Aorta (tissue), 5 donors: ENCODE data around the gene PILRB. TPM values are rescaled to one million over a fixed set of nuclear protein-coding genes. Genes with fewer than 3 reads are reported as not detected.
"Not testable (repeated sequence)": the region's sequence is repeated elsewhere in the genome, so short reads cannot be mapped to it uniquely, and the experiment has no call there.

ENCODE experiments used
- ATAC-seq: fragments of 200-7000 bp; cut with Tn5 transposase; one replicate; pipeline ENCODE4 v1.9.1; 2022; ENCODE audit warnings: moderate library complexity; ENCODE audit not compliant: low FRiP score
- DNase-seq, 2 donors: peaks; one replicate each; pipeline ENCODE4 v3.0.0-alpha.2; 2020
- H3K27ac ChIP-seq, 2 donors: one replicate each; pipeline ENCODE4 v1.5.1; 2013; ENCODE audit warnings: low read length in 2 of 2, mild to moderate bottlenecking in 2 of 2, moderate library complexity in 2 of 2, control low read depth in 1 of 2, inconsistent platforms in 1 of 2, low read depth in 1 of 2
- H3K27me3 ChIP-seq, 2 donors: one replicate each; pipeline ENCODE4 v1.6.1; 2013; ENCODE audit warnings: control low read depth in 1 of 2, low read length in 1 of 2, mild to moderate bottlenecking in 1 of 2, moderate library complexity in 1 of 2; ENCODE audit not compliant: insufficient read depth in 2 of 2, control insufficient read depth in 1 of 2
- H3K36me3 ChIP-seq, 2 donors: one replicate each; pipeline ENCODE4 v1.6.1; 2013; ENCODE audit warnings: control low read depth in 1 of 2, low read length in 1 of 2, mild to moderate bottlenecking in 1 of 2; ENCODE audit not compliant: insufficient read depth in 2 of 2, control insufficient read depth in 1 of 2
- H3K4me1 ChIP-seq, 2 donors: one replicate each; pipeline ENCODE4 v1.6.1; 2013; ENCODE audit warnings: low read length in 2 of 2, control low read depth in 1 of 2, mild to moderate bottlenecking in 1 of 2, moderate library complexity in 1 of 2; ENCODE audit not compliant: insufficient read depth in 2 of 2, control insufficient read depth in 1 of 2
- H3K4me3 ChIP-seq, 2 donors: one replicate each; pipeline ENCODE4 v1.5.1; 2013; ENCODE audit warnings: low read length in 2 of 2, control low read depth in 1 of 2, mild to moderate bottlenecking in 1 of 2
- H3K9me3 ChIP-seq: one replicate; pipeline ENCODE4 v1.6.1; 2013; ENCODE audit warnings: mild to moderate bottlenecking, low read length; ENCODE audit not compliant: control insufficient read depth
- WGBS, 2 donors: extraction: QIAGEN DNeasy Blood & Tissue Kit; methylation state at CpG; one replicate each; pipeline ENCODE4 v1.1.7; 2013; 5-methylcytosine and 5-hydroxymethylcytosine counted together
- intact Hi-C, 2 donors: fragments of 100-400 bp; cut with DNase I; formaldehyde crosslinking; loops; one replicate each; pipeline versions ENCODE4 v1.14.2 to v1.15.0; 2022
- polyA plus RNA-seq, 2 donors: library from polyadenylated mRNA; stranded (reverse); fragments of 200-250 nt; gene quantifications; one replicate each; pipeline ENCODE4 v1.2.3, GENCODE V29; 2013
- total RNA-seq, 2 donors: library from RNA; stranded (reverse); fragmentation: NEBNext Ultra II Directional; extraction: Animal tissue kit (Norgen Biotek cat#: 25700); gene quantifications; one replicate each; pipeline ENCODE4 v1.2.1, GENCODE V29; 2021
- donor health status: healthy with polysubstance abuse.
- donor health status: Bipolar disorder and iron deficiency.
- donor health status: DM: no; HTN: no; CAD: no.
- donor health status: DM: no; HTN: no; CAD: no.
- donor health status: DM: yes; HTN: yes; CAD: no.

The PILRB gene
- total and polyA plus RNA-seq, 4 donors: 13.9 to 186 (median 40.9) TPM

- Histone ChIP-seq H3K9me3 (no peaks in the 10 kb centered on the region), H3K27ac (no peak overlapping the region), H3K4me3 (no peak overlapping the region), H3K4me1 (no peaks in the 10 kb centered on the region), H3K36me3 (no peaks in the 10 kb centered on the region), H3K27me3 (no peaks in the 10 kb centered on the region)
- DNase-seq (peak in 1 of 2 donors; percentile 30), ATAC-seq (no peak)
- 69 to 73% methylated on average over 6 of the region's 6 CpGs for WGBS, 2 donors
- intact Hi-C loops: no loop called here
Measured at GRCh38 chr7:100370746-100371145, 12.8 kb downstream of the PILRB start.

GRCh38 chr7:100371561-100372171 lies 13.7 kb downstream of the PILRB start:
- 68 to 69% methylated on average over 7 of the region's 7 CpGs for WGBS, 2 donors
- intact Hi-C loops: no loop called here
- Histone ChIP-seq H3K4me1 (no peaks in the 10 kb centered on the region), H3K4me3 (no peak overlapping the region), H3K27me3 (no peaks in the 10 kb centered on the region), H3K36me3 (no peaks in the 10 kb centered on the region), H3K9me3 (no peaks in the 10 kb centered on the region), H3K27ac (no peak overlapping the region)
- DNase-seq (peak in 1 of 2 donors; percentile 57), ATAC-seq (no peak)

DNA sequence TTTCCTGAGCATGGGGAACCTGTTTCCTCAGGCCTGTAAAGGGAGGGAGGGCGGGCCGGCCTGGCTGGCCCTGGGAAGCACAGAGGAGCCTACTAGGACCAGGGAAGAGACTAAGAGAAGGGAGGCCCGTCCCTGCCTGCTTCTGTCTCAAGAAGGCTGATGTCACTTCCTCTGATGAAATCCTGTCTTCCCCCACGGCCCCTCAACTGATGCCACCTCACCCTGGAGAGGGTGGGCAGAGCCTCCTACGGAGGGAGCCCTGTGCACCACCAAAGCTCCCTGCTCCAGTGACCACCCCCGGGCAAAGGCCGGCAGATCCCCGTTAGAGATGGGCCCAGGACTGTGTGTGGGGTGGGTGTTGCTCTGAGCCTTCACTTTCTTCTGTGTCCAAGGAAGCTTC lies 14.3 kb downstream of the PILRB start:
- no peaks in the 10 kb centered on the region for H3K4me1 ChIP-seq
- DNase-seq: no peak
- WGBS, 2 donors: 51 to 61% methylated on average over 7 to 8 of the region's 8 CpGs
- no peak overlapping the region for H3K4me3 ChIP-seq
- H3K36me3 ChIP-seq: no peaks in the 10 kb centered on the region
- no peaks in the 10 kb centered on the region for H3K27me3 ChIP-seq
- H3K27ac ChIP-seq: no peak overlapping the region
- intact Hi-C loops: no loop called here
- ATAC-seq: no peak
- H3K9me3 ChIP-seq: no peaks in the 10 kb centered on the region

- Histone ChIP-seq H3K9me3 (no peaks in the 10 kb centered on the region), H3K27me3 (no peaks in the 10 kb centered on the region), H3K36me3 (no peaks in the 10 kb centered on the region), H3K4me1 (no peaks in the 10 kb centered on the region), H3K4me3 (no peak overlapping the region), H3K27ac (no peak overlapping the region)
- ATAC-seq: peak; percentile 1
- WGBS, 2 donors: 55 to 64% methylated on average over 5 to 6 of the region's 6 CpGs
- peak in 1 of 2 donors; percentile 51 for DNase-seq
- intact Hi-C loops: no loop called here
Measured at GRCh38 chr7:100372694-100373093, 14.8 kb downstream of the PILRB start.

DNA sequence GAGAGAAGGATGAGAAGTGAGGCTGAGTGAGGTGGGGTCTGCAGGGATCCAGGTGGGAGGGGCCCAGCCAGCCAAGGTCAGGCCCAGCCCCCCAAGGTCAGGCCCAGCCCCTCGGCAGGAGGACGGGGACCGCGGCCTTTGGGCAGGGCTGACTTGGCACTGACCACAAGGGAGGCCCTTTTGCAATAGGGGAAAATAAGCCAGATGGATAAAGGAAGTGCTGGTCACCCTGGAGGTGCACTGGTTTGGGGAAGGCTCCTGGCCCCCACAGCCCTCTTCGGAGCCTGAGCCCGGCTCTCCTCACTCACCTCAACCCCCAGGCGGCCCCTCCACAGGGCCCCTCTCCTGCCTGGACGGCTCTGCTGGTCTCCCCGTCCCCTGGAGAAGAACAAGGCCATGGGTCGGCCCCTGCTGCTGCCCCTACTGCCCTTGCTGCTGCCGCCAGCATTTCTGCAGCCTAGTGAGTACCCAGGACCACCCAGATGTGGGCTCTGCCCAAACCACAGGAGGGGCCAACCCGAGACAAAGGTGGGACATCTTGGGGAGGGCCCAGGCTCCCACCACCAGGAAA lies 15.4 kb downstream of the PILRB start, which contains the start of gene PILRA:
Gene PILRA (plus strand): TSS at position 227 of the 571 bp plus-strand sequence. CDS start 170 bp downstream, at position 397.
- no peaks in the 10 kb centered on the region for H3K9me3 ChIP-seq
- no peaks in the 10 kb centered on the region for H3K27me3 ChIP-seq
- 35 to 45% methylated on average over 5 to 12 of the region's 12 CpGs for WGBS, 2 donors
- no peak within 1 kb of the TSS for H3K4me3 ChIP-seq
- H3K36me3 ChIP-seq: no peaks in the 10 kb centered on the region
- H3K27ac ChIP-seq: no peak within 1 kb of the TSS
- intact Hi-C loops: no loop called here
- no peak for DNase-seq
- peak; percentile 65 for ATAC-seq
- H3K4me1 ChIP-seq: no peaks in the 10 kb centered on the region

DNA sequence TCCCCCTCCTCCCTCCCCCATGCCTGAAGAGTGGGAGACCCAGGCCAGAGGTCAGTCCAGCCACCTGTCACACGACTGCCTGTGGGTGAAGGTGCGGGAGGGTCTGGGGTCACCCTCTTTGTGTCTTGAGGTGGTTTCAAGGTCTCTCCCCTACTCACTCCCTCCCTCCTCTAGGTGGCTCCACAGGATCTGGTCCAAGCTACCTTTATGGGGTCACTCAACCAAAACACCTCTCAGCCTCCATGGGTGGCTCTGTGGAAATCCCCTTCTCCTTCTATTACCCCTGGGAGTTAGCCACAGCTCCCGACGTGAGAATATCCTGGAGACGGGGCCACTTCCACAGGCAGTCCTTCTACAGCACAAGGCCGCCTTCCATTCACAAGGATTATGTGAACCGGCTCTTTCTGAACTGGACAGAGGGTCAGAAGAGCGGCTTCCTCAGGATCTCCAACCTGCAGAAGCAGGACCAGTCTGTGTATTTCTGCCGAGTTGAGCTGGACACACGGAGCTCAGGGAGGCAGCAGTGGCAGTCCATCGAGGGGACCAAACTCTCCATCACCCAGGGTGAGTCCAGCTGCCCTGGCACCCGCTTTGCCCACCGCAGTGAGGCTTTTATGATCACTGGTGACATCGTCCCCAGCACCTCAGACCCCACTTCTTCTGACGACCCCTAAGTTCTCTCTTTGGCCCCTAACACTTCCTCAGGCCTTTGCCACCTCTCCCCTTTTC lies 16.1 kb downstream of the PILRB start:
- H3K4me1 ChIP-seq, H3K9me3 ChIP-seq, DNase-seq, ATAC-seq, H3K27ac ChIP-seq, intact Hi-C loops, H3K36me3 ChIP-seq, H3K27me3 ChIP-seq, H3K4me3 ChIP-seq: not testable (repeated sequence)
- 74 to 75% methylated on average over 14 to 15 of the region's 15 CpGs for WGBS, 2 donors

DNA sequence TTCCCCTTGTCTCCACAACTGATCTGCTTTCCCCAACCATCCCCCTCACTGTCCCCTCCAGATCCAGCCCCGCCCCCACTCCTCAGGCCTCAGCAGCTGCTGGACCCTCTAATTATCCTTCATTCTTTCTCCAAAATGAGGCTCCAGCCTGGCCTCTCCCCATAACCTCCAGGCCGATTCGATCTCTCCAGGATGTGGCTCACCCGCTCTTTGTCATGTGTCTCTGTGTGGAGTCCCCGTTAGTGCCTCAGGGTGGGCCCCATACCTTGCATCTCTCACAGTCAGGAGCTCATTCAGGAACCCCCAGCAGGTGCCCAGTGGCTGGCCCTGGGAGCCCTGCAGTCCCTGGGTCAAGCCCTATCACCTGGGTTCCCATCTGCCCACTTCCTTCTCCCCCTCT lies 16.7 kb downstream of the PILRB start:
- 82 to 84% methylated on average over 5 of the region's 5 CpGs for WGBS, 2 donors
- Histone ChIP-seq H3K4me3 (no peak overlapping the region), H3K36me3 (no peaks in the 10 kb centered on the region), H3K27me3 (no peaks in the 10 kb centered on the region), H3K27ac (no peak overlapping the region), H3K4me1 (no peaks in the 10 kb centered on the region), H3K9me3 (no peaks in the 10 kb centered on the region)
- intact Hi-C loops: no loop called here
- ATAC-seq: no peak
- no peak for DNase-seq

DNA sequence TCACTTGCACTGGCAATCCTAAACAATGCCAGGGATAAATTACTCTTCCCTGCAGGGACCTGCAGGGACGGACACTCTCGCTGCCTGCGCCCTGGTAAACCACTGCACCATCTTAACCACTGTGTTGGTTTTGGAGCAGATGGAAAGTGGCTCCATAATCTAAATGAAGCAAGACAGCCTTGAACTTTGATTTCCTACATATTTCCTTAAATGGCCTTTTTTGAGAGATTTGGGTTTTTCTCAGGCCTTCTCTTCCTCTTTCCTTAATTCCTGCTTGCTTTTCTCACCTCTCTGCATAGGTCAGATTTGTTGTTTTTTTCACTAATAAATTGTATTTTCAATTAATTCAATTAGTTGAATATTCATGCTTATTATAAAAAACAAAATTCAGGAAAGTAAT lies 18.1 kb downstream of the PILRB start:
- Histone ChIP-seq H3K27ac (no peak overlapping the region), H3K27me3 (no peaks in the 10 kb centered on the region), H3K4me3 (no peak overlapping the region), H3K4me1 (no peaks in the 10 kb centered on the region), H3K9me3 (no peaks in the 10 kb centered on the region), H3K36me3 (no peaks in the 10 kb centered on the region)
- DNase-seq (no peak), ATAC-seq (no peak)
- intact Hi-C loops: no loop called here
- WGBS, 2 donors: 96 to 98% methylated on average over 3 of the region's 3 CpGs
